GM18508 (cell line): ENCODE data around the gene INSIG2.

ENCODE experiments used
- ATAC-seq: cut with Tn5 transposase; IDR thresholded peaks from one replicate; pipeline ENCODE4 v1.9.1; 2021; ENCODE audit warnings: moderate number of reproducible peaks; ENCODE audit not compliant: insufficient read depth, unreplicated experiment

The INSIG2 gene

DNA sequence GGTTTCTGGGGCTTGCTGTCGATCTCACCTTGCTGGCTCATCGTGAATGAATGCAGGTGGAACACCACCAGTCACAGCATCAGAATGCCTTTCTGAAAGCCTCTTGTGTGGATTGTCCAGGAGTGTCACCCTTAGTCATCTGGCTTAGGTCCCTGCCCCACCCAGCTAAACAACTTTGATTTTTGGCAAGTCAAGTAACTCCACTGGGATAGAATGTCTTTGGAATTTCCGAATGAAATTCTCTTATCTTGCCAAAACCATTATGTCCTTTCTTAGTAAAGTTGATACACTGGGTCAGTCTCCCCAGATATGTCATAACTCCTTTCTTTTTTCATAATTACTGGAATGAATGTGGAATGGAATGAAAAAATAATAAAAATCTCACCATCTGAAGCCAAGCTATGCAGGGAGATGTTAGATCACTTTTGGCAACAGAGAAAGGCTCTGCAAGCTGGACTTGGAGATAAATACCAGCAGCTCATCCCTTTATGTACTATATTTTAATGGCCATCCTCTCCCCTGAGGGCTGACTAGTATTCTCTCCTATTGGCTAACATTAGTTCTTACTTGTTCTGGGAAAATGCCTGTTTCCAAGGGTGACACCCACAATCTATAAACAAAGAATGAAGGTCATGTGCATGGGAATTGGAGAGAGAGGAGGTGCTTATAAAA is 35.4 kb downstream of the INSIG2 start:
- no peak for ATAC-seq

DNA sequence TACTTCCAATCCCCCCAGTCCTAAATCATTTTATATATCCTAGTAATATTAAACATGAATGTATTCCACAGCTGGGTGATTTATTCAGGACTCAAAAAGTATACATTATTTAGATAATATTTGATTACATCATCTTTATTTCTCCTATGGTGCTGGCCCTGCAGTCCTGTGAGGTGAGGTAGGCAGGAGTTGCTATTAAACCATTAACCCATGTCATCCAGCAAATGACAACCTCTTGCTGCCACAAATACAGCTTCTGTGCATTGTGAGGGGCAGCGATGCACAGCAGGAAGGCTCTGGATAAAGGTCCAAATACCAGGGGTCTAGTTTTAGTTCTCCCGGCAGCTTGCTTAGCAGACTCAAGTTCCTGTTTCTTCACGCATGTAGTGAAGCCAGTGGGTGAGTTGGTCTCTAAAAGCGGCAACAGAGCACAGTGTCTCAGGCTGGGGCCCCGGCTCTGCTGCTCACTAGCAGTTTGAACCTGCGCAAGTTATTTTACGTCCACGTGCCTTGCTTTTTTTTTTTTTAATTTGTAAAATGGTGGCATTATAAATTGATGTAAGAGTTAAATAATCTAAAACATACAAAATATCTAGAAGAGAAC is 36.1 kb downstream of the INSIG2 start:
- no peak for ATAC-seq

DNA sequence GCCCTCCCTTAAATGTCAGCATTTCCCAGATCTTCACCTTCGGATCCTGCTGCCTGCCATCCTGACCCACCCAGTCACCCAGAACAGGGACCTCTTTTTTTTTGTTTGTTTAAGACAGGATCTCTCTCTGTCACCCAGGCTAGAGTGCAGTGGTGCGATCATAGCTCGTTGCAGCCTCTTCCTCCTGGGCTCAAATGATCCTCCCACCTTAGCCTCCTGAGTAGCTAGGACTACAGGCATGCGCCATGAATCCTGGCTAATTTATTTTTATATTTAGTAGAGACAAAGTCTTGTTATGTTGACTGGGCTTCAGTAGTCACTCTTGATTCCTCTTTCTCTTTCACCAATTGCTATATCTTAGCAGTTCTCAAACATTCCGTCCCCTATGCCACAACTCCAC is 39.0 kb downstream of the INSIG2 start:
- ATAC-seq: no peak

DNA sequence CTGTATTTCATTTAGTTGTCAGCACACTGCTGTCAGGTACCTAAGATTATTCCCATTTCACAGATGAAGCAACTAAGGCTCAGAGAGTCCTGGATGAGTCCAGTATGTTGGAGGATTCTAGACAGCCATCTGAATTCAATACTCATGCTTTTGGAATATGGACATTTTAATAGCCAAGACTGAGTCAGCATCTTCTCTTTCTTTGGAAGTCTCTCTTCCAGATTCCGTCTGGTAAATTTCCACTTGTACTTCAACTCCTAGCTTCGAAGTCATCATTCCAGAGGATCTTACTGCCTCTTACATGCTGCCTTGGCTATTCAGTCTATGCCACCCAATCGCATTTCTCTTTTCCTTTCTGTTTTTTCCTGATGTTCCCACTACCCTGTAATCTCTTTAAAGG is 40.6 kb downstream of the INSIG2 start:
- no peak for ATAC-seq

DNA sequence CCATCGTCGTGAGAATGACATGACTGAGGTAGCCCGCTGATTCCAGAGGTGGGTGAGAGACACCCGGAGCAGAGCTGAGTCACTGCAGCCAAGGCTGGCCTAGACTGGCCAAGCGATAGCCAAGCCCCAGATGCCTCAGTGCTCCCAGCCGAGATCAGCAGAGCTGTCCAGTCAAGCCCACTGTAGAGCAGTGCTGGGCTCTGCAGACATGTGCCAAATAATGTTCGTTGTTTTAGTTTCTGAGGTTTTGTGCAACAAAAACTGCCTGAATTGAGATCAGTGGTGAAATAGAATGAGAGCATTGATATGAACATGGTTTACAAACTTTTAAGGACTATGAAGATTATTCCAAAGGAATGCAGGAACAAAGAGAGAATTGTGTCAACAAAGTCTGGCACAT is 42.1 kb downstream of the INSIG2 start:
- ATAC-seq: no peak

DNA sequence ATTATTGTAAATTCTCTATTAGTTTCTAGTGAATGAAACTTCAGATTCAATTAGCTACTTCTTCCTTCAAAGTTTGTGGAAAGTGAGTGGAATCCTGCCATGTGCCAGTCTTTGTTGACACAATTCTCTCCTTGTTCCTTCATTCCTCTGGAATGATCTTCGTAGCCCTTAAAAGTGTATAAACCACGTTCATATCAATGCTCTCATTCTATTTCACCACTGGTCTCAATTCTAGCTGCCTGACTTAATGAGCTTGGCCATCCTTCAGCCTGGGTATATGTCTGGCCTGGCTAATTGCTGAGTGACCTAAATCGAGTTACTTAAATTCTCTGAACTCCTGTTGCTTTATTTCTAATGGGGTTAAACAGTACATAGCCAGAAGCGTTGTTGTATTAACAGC is 43.5 kb downstream of the INSIG2 start:
- ATAC-seq: no peak

DNA sequence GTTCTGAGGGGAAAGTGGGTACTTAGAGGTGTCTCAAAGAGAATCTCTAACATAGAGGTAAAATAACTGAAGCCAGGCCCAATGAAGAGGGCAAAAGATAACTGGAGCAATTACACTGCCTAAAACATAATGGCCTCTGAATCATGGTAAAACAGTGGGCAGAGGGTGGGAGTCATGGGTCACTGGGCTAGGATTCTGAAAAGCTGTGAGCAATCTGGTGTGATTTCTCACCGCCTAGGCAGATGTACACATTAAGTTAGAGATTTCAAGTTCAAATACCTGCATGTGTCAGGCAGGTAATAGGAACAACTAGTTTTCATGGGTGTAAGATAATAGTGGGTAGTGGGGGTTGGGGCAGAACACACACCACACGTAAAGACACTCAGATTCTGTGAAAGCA is 45.6 kb downstream of the INSIG2 start:
- no peak for ATAC-seq

DNA sequence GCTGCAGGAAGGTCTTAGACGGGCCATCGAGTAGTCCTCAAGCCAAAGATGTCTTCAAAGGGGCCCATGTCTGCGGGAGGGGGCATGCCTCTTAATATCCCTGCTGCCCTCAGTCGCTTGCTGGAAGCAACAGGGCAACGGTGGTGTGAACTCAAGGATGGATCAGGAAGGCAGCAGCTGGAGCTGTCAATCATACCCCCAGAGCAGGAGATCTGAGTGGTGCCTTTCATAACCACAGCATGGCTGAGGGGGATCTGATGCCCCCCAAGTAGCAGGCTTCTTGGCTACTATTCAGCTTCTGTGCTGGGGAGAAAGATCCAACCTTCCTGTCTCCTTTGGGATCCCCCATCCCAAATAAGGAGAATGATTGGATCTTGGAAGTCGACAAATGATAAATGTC is 46.4 kb downstream of the INSIG2 start:
- no peak for ATAC-seq

DNA sequence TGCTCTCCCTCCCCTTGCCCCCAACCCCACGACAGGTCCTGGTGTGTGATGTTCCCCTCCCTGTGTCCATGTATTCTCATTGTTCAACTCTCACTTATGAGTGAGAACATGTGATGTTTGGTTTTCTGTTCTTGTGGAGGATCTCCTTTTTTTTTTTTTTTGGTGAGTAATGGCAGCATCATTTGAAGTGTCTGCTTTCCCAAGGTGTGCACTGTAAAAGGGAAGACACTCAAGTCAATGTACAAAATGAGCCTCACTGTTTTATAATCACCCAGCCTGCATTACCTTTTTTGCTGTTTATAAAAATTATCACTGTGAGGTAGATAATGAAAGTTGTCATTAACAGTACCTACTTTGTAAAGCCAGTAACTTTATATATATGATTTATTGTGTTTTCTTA is 56.9 kb downstream of the INSIG2 start:
- no peak for ATAC-seq

DNA sequence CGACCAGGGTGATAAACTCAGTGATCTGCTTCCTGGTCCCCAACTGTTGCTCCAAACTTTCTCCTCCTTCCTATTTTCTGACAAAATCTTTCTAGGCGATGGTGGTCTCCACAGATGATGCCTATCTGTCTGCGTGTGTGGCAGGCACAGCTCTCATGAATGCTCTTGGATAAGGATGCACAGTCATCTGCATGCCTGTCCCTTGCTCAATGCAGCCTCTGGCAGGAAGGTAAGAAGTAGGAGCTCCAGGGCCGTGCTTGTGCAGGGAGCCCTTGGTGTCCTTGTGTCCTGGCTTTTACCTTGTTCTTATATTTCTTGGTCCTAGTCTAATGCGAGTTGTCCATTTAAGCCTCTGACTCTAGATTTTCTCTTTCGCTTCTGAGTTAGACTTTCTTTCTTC is 57.5 kb downstream of the INSIG2 start:
- ATAC-seq: no peak

DNA sequence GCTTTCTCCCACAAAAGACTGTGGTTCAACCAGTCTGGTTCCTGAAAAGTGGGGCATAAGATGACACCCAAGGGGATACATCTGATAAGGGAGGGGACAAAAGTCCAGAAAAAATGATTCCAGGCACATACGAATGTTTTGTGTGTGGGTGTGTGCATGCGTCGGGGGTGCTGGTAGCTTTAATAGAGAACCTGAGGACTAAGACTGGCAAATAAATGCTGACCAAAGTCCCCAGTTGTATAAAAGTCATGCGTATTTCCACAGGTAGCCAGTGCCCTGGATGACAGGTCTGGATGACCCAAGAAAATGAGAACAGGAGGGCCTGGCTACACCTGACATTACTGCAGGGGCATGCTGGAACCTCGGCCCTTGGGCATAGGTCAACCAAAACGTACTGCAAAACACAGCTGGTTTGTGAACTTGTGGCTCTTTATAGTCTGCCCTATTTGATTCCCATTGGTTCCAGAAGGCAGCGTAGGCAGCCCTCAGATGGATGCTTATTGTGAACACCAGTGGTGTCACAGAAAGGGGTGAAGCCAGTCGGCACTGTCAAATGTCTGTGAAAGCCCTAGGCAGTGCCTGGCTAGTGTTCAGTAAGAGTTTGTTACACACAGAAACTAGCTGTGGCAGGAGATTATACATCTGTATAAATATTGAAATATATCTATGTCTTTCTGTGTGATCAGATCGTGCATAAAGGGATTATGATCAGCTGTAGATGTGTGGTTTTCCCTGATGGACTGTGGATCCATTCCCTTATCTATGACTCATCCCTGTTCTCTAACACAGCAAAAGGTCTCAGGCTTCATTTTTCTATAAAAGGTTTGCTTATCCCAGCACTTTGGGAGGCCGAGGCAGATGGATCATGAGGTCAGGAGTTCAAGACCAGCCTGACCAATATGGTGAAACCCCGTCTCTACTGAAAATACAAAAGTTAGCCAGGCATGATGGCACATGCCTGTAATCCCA is 58.3 kb downstream of the INSIG2 start:
- ATAC-seq: no peak

DNA sequence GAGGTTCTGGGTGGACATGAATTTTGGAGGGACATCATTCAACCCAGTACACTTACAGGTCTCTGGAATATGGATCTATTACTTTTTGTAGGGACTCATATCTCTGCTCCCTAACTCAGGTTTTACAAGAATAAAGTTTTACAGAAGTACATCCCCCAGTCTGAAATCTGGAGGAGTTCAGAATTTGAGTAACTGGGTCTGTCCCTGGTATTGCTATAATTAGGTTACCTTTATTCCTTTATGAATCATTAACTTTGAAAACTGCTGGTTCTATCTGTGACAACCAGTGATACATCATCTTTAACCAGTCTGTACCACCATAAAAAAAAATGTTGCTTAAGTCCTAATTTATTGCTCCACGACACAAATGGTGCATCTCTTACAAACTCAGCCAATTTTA is 59.9 kb downstream of the INSIG2 start:
- ATAC-seq: peak; percentile 80

DNA sequence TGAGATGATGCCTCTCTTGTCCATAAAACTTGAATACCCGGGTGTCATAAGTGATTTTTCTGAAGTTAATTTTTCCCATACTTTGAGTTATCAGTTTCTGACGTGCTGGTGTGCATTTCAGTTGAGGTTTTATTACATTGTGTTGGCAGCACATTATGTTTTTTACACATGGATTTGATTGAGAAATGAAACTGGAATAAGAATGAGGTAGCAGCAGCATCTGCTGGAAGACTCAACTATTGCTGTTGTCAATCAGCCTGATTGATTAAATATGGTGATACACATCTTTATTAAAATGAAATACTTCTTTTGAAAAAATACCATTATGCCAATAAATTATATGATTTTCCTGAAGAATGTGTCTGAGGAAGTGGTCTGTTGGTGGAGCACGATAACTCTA is 60.5 kb downstream of the INSIG2 start:
- no peak for ATAC-seq

DNA sequence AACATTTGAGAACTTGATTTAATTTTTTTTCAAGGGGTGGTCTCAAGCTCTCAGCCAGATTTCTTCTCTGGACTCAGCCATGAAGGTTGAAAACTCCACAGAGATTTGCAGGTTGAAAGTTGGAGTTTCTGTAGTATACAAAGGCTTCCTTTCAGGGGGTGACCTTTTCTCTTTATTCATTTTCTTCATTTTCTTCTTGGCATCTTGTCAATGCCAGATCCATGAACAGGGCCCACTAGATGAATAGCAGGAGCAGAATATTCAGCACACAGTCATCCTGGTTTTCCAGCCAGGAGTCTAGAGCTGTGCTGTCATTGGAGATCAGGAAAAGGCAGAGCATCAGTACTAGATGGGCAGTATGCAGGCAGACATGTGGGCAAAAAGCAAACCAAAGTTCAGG is 62.0 kb downstream of the INSIG2 start:
- ATAC-seq: no peak

DNA sequence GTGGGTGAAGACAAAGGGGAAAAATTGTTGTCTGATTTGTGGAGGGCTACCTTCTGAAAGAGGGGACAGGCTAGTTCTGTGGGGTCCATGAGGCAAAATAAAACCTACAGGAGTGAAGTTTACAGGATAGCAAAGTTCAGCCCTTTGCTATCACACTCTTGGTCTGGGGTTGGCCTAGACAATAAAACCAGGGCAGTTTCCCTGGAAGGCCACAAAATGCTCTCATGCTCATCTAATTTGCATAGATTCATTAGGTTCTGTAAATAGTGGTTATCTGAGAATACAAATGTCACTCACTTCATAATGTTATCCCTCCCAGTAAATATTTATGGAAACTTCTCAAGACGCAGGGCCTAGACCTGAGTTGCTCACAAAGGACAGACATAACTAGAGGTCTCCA is 63.6 kb downstream of the INSIG2 start:
- no peak for ATAC-seq

DNA sequence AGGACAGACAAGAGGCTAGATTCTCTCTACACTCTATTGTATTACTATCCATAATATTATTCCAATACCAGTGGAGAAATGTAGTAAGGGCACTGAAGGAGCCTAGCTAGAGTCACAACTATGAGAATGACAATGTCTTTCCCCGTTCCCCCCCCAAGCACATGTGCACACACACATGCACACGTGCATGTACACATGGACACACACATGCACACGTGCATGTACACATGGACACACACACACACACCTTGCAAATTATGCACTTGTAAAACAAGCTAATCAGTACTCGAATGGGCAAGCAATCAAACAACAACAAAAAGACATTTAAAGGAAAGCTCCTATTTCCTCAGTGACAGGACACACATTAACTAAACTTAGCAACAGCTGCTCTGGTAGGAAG is 65.2 kb downstream of the INSIG2 start:
- ATAC-seq: no peak

DNA sequence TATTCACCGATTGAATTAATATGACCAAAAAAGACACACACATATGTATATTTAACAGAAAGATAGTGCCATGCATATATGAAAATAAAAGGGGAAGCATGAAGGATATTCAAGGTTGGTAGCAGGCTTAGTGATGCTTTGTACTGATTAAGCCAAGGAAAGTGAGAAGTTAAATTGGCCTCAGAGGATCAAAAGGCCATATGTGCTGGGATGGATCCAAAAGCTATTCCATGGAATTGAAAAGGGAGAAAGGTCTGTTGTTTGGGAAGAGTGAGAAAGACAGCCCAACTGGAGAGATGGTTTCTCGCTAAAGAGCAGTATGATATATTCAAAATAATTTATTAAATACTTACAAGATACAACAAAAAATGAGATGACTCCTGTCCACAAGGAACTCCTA is 65.9 kb downstream of the INSIG2 start:
- no peak for ATAC-seq
